Esophagus mucosa (tissue), 1 donor: ENCODE data around the gene SEMA3D. TPM values are rescaled to one million over a fixed set of nuclear protein-coding genes. Genes with fewer than 3 reads are reported as not detected.

Experiments used
- ATAC-seq: fragments of 200-7000 bp; cut with Tn5 transposase; one replicate; pipeline ENCODE4 v1.9.1; 2020
- total RNA-seq: library from RNA; stranded (reverse); gene quantifications from one replicate; pipeline ENCODE4 v1.2.4, GENCODE V29; 2023
- donor health status: DM: yes; HTN: yes; CAD: no.

The SEMA3D gene
- total RNA-seq: 0.16 TPM

- peak; percentile 88 for ATAC-seq
Observed at GRCh38 chr7:85186521-85187241, at the start of gene SEMA3D. TSS of gene SEMA3D (minus strand) at chr7:85187056. CDS start at chr7:85121891, 65,165 bp downstream.

DNA sequence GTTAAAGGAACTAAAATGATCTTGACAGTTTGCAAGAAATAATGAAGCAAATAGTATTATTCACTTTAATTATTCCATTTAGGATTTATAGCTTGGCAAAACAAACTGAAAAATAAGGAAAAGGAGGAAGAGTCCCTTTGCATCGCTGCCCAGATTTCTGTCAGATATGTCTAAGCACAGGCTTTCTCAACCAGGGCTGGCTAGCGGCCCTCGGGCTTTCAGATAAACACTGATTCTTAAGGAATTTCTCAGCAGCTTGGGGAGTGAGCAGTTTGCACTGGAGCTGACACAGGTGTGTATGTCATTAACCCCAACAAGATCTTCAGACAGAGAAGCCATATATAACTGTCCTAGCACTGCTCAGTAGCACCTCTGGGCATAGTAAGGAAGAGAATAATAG is 47.9 kb upstream of the SEMA3D start:
- ATAC-seq: no peak

GRCh38 chr7:85232068-85232467 is 45.2 kb upstream of the SEMA3D start:
- no peak for ATAC-seq

GRCh38 chr7:85230623-85231022 is 43.8 kb upstream of the SEMA3D start:
- no peak for ATAC-seq

DNA sequence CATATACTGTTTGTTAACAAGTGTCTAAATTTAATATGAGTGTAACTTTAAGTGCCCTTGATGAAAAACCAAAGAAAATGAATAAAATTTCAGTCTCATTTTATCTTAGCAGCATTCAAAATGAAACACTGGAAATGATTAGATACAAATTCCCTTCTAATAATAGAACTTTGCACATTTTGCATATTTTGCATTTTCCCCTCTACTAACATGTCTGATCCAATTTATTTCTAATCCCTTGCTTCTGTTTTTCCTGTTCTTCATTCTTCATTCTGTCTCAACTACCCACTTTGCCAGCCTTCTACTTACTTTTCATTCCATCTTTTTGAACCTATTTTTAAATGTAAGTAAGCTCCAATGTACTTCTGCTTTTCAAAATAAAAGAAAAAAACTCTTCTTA is 42.7 kb upstream of the SEMA3D start:
- ATAC-seq: no peak

GRCh38 chr7:85226361-85227085 is 39.7 kb upstream of the SEMA3D start:
- no peak for ATAC-seq

DNA sequence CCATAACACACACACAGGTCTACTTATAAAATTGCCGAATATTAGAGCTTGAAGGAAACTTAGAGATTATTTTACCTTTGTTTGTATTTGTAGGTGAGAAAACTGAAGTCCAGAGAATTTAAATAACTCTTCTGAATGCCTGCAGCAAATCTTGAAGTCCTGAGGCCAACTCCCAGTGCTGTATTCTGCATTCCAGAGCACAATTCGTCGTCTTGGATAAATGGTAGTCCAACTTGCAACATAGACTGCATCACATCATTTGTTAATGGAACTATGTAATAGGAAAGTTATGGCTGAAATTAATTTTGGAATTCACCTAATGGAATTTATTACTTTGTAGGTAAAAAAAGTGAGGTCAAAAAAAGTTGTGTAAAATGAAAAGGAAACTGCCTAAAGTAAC is 37.3 kb upstream of the SEMA3D start:
- no peak for ATAC-seq

DNA sequence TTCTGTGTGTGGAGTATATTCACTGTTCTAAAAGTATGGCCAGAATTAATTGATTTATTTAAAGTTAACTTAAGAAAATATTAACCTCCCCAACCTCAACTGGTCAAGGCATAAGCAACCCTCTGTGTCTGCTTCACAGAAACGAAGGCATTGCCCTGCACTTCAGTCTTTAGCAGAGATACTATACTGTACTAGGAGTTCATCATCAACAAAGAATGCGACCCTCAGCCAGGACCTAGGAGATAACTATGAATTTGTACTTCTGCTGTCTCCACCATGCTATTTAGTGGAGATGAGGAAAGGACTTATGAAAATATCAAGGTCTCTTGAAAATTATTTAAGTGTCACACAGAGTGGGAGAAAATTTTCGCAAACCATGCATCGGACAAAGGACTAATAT is 35.7 kb upstream of the SEMA3D start:
- no peak for ATAC-seq

DNA sequence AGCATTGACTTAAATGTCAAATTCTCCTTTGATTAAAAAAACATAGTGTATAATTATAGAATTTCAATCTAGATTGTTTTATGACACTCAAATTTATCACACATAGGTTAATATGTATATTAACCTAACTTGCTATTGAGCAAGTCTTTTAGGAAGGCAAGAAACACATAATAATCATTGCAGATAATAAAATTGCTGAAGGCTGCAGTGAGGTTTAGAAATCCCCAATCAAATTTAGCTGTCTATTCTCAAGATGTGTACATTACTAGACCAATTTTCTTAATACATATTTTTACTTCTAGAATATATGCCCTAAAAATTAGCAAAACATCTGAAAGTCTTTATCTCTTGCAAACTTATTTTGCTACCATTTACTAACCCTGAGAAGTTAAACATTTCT is 34.9 kb upstream of the SEMA3D start:
- no peak for ATAC-seq

- ATAC-seq: no peak
Observed at GRCh38 chr7:85220651-85221050, 33.8 kb upstream of the SEMA3D start.

DNA sequence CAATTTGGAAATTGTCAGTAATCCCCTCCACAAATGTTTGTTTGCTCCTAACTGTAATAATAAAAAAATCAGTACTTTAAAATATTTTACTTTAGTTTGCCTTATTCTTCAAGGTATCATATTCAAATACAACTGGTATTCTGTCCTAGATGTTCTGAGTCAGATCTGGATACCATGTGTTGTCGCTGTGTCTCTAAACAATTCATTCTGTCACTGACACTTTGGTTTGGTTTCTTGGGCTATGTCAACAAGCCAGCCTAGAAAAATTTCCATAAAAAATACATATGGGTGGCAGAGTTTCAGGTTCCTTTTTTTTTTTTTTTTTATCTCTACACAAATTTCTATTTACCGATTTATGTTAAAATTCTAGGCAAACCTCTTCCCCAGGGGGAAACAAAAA is 33.2 kb upstream of the SEMA3D start:
- ATAC-seq: no peak

GRCh38 chr7:85217085-85217484 is 30.2 kb upstream of the SEMA3D start:
- ATAC-seq: no peak

DNA sequence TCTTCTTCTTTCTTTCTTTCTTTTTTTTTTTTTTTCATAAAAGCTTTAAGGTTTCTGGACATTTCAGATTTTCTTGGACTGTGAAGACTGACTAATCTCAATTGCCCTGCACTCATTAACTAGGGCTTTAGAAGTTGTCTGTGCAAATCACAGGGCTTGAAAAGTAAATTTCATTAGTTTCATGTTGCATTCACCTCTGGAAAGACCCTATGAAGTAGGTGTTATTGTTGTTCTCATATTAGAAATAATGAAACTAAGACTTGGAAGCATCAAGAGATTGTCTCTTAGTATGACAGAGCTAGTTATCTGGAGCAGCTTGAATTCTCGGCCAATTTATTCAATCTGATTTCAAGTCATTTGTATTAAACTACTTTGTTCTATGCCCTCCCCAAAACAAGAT is 28.2 kb upstream of the SEMA3D start:
- ATAC-seq: no peak

- ATAC-seq: no peak
Observed at GRCh38 chr7:85213500-85213899, 26.6 kb upstream of the SEMA3D start.

GRCh38 chr7:85205754-85206153 is 18.9 kb upstream of the SEMA3D start:
- ATAC-seq: no peak

GRCh38 chr7:85204496-85204895 is 17.6 kb upstream of the SEMA3D start:
- no peak for ATAC-seq

DNA sequence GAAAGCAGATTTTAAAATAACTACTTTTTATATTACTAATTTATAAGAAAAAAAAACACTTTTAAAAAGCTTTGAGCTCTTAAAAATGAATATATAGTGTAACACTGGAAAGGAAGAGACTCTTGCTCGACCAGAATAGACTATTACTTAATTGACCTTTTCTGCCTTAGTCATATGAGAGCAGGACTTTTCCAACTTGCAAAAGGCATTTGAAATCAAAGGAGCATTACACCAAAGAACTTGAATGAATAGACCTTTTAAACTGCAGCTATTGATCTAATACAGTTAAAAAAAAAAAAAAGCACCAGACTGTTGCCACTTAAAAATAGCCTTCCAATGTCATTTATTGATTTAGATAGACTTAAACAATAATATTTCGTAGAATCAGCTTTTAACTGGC is 17.2 kb upstream of the SEMA3D start:
- no peak for ATAC-seq

DNA sequence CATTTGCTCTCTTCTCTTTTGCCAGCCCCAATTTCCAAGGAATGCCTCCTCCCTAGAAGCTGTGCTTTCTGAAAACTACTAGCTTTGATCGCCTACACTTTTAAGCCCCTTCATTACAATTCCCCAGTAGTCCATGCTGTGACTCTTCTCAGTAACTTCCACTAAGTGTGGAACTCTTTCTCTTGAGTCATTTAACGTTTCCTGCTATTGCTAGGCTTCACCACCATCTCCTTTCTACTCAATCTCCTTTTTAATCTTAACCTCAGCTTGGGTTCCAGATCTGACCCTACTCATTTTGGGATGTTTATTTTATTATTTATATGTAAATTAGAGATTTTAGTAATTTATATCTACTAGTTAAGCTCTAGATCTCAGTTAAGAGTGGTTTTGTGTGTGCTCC is 14.4 kb upstream of the SEMA3D start:
- ATAC-seq: no peak

- ATAC-seq: no peak
Observed at GRCh38 chr7:85196696-85197095, 9.8 kb upstream of the SEMA3D start.

DNA sequence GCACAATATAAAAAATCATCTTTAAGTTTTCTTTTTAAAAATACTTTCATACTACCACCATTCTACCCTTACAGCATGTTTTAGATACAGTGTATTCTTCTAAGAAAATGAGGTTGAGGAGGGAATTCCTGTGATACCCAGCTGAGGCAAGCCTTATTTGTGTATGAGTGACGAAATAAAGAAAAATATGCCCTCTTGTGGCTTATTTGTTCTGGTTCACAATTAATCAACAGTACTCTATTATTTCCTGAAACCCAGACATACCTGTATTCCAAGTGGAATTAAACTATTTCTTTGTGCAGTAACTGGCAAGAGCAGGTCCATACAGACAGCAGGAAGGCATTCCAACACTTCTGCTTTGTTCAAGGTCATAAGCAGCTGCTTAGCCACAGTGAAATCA is 4.5 kb upstream of the SEMA3D start:
- peak; percentile 73 for ATAC-seq

DNA sequence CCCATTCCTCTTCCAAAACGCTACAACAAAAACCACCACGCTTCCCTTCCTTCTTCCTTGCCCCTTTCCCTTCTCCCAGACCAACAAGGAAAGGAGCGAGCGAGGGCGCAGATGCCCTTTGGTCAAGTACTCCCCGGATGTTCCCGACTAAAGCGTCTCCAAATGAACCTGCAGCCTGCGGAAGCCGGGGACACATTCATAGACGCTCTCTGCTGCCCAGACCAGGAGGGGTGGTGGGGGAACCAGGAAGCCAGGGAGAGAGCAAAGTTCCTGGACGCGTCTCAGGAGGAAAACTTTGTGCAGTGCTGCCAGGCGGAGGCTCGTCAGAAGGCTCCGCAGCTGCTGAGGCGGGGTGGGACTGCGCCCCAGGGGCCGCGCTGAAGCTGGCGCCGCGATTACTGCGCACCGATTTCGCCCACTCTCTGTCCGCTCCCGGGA is 754 bp downstream of the SEMA3D start:
- peak; percentile 43 for ATAC-seq

GRCh38 chr7:85185424-85186082 is 1.3 kb downstream of the SEMA3D start:
- peak; percentile 45 for ATAC-seq

DNA sequence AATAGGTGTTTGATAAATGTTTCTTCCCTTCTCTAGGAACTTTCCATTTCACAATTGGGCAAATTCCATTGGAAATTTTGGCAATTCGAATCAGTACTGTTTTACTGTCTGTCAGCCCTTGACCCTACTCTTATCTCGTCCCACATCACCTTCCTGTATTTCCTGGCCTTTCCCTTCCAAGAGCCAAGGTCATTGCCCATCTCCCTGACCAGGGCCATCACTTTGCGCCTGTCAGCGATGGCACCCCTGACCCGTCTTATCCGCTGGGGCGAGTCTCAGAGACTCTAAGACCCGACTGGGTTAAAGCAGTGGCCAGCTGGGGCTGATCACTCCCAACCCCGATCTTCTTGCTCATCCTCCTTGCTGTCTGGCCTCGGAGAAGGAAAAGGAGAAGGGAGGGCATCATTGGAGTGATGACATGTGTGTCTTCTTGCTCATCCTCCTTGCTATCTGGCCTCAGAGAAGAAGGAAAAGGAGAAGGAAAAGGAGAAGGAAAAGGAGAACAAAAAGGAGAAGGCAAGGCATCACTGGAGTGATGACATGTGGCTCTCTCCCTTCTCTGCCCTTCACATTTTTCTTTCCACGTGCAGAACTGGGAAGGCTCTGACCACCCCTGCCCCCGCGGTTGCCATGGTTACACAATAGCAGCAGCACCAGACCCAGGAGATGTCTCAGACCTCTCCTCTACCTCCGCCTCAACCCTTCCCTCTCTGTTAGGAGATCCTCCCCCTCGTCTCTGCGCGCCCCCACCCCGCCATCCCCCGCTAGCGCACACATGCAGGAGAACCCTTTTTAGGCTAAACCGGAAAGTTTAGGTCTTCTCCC is 2.0 kb downstream of the SEMA3D start:
- ATAC-seq: no peak
